Islet of Langerhans (tissue), 1 donor: ENCODE measurements around the gene TMEM59L.
"Not testable (repeated sequence)": the region's sequence is repeated elsewhere in the genome, so short reads cannot be mapped to it uniquely, and the experiment has no call there.

Experiments
- FAIRE-seq: peaks from one replicate; lab custom pipeline; 2011; peaks lifted over from hg19 to GRCh38; lab: Jason Lieb, UNC

TMEM59L gene

DNA sequence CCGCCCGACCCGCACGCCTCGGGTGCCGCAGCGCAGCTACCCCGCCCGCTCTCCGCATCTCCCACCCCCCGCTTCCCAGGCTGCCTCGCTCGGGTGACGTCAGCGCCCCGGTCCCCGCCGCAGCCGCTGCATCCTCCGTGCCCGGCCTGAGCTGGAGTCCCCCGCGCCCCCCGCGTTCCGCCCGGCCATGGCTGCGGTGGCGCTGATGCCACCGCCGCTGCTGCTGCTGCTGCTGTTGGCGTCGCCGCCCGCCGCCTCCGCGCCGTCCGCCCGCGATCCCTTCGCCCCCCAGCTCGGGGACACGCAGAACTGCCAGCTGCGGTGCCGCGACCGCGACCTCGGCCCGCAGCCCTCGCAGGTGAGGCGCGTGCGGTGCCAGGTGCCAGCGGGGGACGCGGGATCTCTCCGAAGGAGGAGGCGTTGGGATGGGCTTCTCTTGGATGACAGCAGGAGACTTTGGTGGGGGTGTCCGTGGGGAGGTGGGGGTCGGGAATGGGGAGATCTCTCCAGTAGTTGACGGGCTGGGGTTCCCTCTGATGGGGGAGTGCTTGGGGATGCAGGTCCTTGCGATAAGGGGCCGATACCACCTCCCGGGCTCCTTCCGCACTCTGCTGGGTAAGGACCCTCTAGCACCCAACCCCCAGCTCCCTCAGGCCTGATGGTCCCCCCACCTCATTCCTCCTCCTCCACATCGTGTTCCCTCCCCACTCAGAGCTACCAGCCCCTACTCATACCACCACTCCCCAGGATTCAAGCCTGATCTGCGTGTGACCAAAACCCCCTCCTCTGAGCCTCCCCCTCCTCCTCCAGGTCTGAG is at the start of gene TMEM59L:
TMEM59L (plus strand) TSS at position 99 of the 817 bp plus-strand sequence; CDS start at position 188, 89 bp downstream.
- no peak for FAIRE-seq

DNA sequence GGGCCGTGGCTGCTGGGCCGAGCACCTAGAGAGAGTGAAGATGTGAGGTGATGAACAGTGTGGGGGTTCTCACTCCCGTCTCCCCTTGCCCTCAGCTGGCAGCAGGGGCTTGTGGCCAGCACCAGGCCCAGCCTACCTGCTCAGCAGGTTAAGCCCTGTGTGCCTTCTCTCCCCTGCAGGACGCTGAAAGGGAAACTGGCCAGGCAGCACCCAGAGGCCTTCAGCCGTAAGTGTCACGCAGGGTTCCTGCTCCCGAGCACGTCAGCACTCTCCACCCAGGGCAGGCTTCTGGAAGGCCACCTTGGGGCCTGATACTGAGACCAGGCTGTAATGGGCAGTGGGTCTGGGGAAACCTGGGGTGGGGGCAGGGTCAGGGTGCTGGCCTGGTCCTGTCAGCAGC is 45.7 kb upstream of the TMEM59L start:
- FAIRE-seq, result no peak

- no peak for FAIRE-seq
Observed at GRCh38 chr19:18568367-18568766, 44.3 kb upstream of the TMEM59L start.

DNA sequence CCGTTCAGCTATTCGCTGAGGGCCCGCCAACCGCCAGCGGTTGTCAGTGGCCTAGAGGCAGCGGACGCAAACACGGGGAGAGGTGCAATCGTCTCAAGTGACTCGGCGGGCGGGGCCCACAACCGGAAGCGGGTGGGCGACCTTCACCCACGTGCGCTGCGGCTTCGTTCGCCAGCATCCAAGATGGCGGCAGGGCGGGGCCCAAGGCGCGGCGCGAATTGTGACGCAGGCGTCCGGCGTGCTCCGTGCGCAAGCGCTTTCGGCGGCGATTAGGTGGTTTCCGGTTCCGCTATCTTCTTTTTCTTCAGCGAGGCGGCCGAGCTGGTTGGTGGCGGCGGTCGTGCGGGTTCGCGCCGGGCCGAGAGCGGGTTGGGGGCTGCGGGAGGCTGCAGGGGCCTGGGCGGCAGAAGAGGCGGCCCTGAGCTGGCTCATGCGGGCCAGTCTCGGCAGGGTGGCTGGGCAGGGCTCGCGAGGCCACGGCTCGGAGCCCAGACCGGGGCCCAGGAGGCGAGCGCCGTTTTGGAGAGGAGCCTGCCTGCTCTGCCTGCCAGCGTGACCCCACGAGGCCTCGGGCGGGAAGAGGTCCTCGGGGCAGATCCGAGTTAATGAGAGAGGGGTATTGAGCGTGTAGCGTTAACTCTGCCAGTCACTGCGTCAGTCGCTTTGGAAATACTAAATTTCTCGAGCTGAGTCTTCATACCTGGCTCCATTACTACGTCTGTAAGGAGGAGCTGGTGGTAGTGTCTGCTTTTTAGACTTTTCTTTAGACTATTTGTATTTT is 40.9 kb upstream of the TMEM59L start, which contains the start of gene UBA52:
UBA52 (plus strand) TSS at position 294 of the 781 bp plus-strand sequence. CDS start 1,444 bp downstream, outside the sequence.
- no peak for FAIRE-seq

DNA sequence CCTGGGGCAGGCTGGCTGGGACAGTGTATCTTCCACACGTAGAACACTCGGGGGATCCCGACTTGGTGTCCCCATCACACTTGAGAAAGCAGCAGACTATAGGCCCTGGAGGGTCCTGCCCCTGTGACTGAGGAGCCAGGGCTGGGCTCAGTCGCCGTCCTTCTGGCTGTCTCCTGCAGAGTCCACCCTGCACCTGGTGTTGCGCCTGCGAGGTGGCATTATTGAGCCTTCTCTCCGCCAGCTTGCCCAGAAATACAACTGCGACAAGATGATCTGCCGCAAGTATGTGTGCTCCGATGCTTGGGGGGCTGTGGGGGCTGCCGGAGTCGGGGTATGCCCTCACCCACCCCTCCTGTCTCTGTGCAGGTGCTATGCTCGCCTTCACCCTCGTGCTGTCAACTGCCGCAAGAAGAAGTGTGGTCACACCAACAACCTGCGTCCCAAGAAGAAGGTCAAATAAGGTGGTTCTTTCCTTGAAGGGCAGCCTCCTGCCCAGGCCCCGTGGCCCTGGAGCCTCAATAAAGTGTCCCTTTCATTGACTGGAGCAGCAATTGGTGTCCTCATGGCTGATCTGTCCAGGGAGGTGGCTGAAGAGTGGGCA is 37.9 kb upstream of the TMEM59L start:
- FAIRE-seq, result no peak

GRCh38 chr19:18576383-18576782 is 36.3 kb upstream of the TMEM59L start:
- FAIRE-seq, result no peak

- no peak for FAIRE-seq
Observed at GRCh38 chr19:18577365-18577914, 35.2 kb upstream of the TMEM59L start.

GRCh38 chr19:18580311-18580710 is 32.4 kb upstream of the TMEM59L start:
- no peak for FAIRE-seq

DNA sequence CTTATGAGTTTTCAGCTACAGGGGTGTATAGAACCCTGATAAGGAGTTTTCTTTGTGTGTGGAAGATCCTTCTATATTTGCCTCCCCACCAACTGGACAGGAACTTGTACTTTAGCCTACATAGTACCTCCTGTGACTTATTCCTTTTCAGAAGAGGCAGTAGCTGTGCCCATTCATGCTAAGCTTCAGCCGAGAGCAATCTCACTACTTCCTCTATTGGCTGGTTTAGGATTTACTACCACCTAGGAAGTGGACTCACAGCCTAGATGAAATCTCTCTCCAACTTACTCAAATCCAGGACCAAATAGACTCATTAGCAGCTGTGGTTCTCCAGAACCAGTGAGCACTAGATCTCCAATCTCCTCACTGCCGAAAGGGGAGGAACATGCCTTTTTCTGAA is 26.4 kb upstream of the TMEM59L start:
- FAIRE-seq, result no peak

DNA sequence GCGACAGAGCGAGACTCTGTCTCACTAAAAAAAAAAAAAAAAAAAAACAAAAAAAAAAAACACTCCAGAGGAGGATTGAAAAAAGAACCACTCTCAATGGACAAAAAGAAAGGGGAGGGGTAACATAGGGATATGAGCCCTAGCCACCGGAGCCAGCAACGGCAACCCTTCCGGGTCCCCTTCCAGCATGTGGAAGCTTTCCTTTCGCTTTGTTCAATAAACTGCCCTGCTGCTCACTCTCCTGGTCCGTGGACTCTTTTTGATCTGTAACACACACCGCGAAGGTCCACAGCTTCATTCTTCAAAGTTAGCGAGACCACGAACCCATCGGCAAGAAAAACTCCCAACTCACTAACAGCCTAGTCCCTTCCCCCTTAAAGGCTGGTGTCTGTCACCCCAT is 25.1 kb upstream of the TMEM59L start:
- no peak for FAIRE-seq

- FAIRE-seq, result no peak
Observed at GRCh38 chr19:18587962-18588610, 24.6 kb upstream of the TMEM59L start.

DNA sequence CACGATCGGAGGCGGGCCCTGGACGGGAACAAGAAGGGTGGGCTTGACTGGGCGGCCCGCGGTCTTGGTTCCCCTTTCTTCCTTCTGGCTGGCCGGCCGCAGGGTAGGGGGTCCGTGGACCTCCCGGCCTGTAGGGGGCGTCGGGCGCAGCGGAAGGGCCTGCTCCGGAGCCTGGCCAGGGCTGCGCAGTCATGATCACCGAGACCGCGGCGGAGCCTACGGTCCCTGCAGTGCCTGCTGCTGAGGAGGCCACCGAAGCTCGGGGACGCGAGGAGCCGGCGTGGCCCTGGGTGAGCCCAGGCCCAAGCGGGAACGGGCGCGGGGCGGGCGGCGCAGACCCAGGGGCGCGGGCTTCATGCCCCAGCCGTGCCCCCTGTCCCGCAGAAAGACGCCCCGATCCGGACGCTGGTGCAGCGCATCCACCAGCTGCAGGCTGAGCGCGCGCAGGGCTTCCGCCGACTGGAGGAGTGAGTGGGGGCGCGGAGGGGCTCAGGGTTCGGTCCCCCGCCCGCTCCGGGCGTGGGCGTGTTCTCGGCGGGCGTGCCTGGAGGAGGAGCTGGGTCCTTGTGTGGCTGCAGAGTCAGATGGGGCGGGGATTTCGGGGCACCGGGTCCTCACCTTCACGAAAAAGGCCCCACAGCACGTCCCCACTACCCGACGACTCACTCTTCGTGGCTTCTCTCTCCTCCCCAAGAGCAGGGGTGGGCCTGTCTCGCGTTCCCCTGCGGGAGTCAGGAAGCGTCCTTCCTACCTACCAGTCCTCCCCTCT is 23.9 kb upstream of the TMEM59L start, which contains the start of gene REX1BD:
REX1BD (plus strand) TSS at position 188 of the 769 bp plus-strand sequence; CDS start at position 192, 4 bp downstream.
- no peak for FAIRE-seq

DNA sequence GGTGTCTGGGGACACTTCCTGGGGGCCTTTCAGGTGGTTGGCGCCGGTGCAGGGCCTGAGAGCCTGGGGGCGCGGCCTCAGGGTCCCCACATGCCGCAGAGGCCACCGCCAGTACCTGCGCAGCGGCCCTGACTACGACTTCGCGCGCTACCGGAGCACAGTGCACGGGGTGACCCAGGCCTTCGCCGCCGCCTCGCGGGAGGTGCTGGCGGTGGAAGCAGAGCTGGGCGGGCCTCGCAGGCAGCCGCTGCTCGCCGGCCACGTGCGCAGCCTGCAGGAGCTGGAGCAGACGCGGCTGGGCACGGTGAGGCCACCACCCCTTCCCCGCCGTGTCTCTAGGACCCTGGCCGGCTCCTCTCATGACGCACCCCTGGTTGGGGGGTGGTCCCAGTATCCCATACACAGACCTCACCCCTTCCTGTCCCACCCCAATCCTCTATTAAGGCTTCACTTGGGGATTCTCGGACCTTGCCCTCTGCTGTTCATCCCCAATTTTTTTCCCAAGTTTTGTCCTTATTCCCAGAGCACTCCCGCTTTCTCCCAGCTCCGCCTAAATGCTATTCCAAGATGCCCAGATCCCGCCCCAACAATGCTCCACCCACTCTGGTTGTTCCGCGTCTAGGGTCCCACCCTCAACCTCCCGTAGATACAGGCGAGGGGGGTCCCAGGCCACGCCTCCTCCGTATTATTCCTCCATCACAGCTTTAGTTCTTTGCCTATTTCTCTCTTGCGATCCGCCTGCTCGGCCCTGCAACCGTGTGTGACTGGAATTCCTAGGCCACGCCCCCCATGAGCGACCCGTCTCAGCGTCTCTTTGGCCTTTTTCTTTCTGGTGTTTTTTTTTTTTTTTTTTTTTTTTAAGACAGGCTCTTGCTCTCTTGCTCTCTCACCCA is 23.0 kb upstream of the TMEM59L start:
- FAIRE-seq, result no peak

DNA sequence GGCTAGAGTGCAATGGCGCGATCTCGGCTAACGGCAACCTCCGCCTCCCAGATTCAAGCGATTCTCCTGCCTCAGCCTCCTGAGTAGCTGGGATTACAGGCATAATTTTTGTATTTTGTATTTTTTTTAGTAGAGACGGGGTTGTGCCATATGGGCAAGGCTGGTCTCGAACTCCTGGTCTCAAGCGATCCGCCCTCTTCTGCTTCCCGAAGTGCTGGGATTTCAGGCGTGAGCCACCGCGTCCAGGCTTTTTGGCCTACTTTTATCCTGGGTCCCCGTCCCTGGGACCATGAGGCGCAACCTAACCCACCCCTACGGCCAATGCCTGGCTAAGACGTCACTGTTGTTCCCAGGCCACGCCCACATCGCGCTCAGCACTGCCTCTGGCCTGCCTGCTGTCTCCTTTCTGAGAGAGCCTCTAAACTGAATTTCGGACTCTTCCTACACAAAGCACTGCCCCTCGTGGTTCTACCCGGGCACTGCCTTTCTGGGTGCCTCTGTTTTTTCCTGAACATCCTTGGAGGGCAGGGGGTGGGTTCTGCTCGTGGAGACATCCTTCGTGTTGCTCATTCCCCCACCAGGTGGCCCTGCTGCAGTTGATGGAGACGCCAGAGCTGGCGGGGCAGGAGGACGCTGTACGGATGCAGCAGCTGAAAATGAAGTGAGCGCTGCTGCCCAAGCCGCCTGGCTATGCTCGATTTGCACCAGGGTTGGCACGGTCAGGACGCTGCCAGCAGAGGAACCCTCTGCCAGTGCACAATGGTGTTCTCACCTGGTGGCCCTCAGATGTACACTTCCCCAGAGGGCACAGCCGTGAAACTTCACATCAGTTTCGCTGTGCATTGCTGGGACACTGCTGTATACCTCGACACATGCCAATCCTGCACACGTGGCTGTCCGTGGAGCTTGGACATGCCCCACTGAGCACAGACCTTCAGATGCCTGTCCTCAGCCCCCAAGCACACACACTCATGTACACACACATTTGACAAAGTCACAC is 22.1 kb upstream of the TMEM59L start:
- no peak for FAIRE-seq

DNA sequence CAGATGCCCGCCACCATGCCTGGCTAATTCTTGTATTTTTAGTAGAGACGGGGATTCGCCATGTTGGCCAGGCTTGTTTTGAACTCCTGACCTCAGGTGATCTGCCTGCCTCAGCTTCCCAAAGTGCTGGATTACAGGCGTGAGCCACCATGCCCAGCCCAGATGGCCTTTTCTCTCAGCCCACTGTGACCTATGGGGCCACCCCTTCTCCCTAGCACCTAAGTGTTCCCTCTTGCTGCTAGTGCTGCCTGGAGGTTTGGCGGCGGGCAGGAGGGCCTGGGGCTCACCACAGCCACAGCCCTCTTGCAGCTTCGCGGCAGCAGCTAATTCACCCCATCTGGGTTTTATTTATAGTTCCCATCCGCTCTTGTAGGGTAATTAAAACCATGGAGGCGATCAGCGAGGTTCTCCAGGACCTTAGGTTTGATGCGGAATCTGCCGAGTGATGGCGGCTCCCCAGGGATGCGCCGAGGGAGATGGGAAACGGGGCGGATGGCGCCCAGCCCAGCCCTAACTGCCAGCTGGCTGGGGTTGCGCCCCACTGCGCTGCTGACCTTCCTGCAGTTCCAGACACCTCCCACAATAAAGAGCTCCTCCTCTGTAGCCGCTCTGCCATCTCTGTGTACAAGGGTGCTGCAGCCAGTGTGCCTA is 20.8 kb upstream of the TMEM59L start:
- FAIRE-seq, result no peak

DNA sequence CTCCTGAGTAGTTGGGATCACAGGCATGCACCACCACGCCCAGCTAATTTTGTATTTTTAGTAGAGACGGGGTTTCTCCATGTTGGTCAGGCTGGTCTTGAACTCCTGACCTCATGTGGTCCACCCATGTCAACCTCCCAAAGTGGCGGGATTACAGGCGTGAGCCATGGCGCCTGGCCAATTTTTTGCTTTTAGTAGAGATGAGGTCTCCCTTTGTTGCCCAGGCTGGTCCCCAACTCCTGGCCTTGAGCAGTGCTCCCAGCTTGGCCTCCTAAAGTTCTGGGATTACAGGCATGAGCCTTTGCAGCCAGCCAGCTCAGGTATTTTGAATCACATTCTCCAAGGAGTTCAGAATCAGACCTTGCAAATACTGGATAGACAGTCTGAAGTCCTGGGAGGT is 19.9 kb upstream of the TMEM59L start:
- FAIRE-seq, result not testable (repeated sequence)

GRCh38 chr19:18593367-18594095 is 19.1 kb upstream of the TMEM59L start:
- no peak for FAIRE-seq
